IgD-negative memory B cell (primary cell): ENCODE measurements around the gene SIK2. TPM values are rescaled to one million over a fixed set of nuclear protein-coding genes. Genes with fewer than 3 reads are reported as not detected.

Experiments used
- H3K27ac Mint-ChIP-seq, 3 donors: one replicate each; pipeline ENCODE4 v1.8.0; 2020 to 2022; ENCODE audit warnings: mild to moderate bottlenecking in 3 of 3, mixed read lengths in 3 of 3, moderate library complexity in 1 of 3
- H3K27me3 Mint-ChIP-seq: one replicate; pipeline ENCODE4 v1.8.0; 2021; ENCODE audit warnings: mixed read lengths
- H3K36me3 Mint-ChIP-seq: one replicate; pipeline ENCODE4 v1.8.0; 2020; ENCODE audit warnings: mild to moderate bottlenecking, mixed read lengths
- H3K4me1 Mint-ChIP-seq, 3 donors: one replicate each; pipeline ENCODE4 v1.8.0; 2020 to 2022; ENCODE audit warnings: mixed read lengths in 3 of 3, mild to moderate bottlenecking in 1 of 3
- H3K4me3 Mint-ChIP-seq, 4 donors: one replicate each; pipeline ENCODE4 v1.8.0; 2020 to 2022; ENCODE audit warnings: mild to moderate bottlenecking in 4 of 4, mixed read lengths in 4 of 4, moderate library complexity in 3 of 4
- H3K9me3 Mint-ChIP-seq, 3 donors: one replicate each; pipeline ENCODE4 v1.8.0; 2020 to 2021; ENCODE audit warnings: mixed read lengths in 3 of 3, mild to moderate bottlenecking in 1 of 3
- polyA plus RNA-seq: library from polyadenylated mRNA; unstranded; fragments of 300-500 nt; fragmentation: Illumina TruSeq; gene quantifications from one replicate; pipeline ENCODE4 v1.2.3, GENCODE V29; 2021

The SIK2 gene
- polyA plus RNA-seq, 1 donor from 2014 or later = 0.41 TPM

GRCh38 chr11:111598148-111598547, 4.1 kb upstream of the SIK2 start:
- Mint-ChIP-seq H3K36me3 (no peaks in the 10 kb centered on the region), H3K9me3 (no peaks in the 10 kb centered on the region), H3K4me1 (peaks cover 6 to 12% (median 11%) of the 10 kb centered on the region in 3 donors), H3K27me3 (no peaks in the 10 kb centered on the region), H3K4me3 (peak overlapping the region in 1 of 4 donors; percentile 25), H3K27ac (peak overlapping the region in 1 of 3 donors; percentile 85)

- Mint-ChIP-seq H3K27me3 (no peaks in the 10 kb centered on the region), H3K9me3 (no peaks in the 10 kb centered on the region), H3K36me3 (no peaks in the 10 kb centered on the region), H3K4me1 (peaks cover 8 to 16% (median 15%) of the 10 kb centered on the region in 3 donors), H3K4me3 (peak overlapping the region in 1 of 4 donors; percentile 19), H3K27ac (no peak overlapping the region)
Measured at GRCh38 chr11:111598559-111598958, 3.7 kb upstream of the SIK2 start.

GRCh38 chr11:111601636-111601978, 642 bp upstream of the SIK2 start:
- Mint-ChIP-seq H3K9me3 (no peaks in the 10 kb centered on the region), H3K4me3 (peak overlapping the region; percentile 88 to 98 (median 94)), H3K4me1 (peaks cover 13 to 20% (median 19%) of the 10 kb centered on the region in 3 donors), H3K27me3 (no peaks in the 10 kb centered on the region), H3K36me3 (no peaks in the 10 kb centered on the region), H3K27ac (peak overlapping the region; percentile 74 to 98 (median 93))

- peak overlapping the region; percentile 73 to 90 (median 89) for H3K27ac Mint-ChIP-seq
- peaks cover 13 to 20% (median 19%) of the 10 kb centered on the region in 3 donors for H3K4me1 Mint-ChIP-seq
- H3K4me3 Mint-ChIP-seq = peak overlapping the region; percentile 88 to 96 (median 93)
- H3K9me3 Mint-ChIP-seq = no peaks in the 10 kb centered on the region
- H3K36me3 Mint-ChIP-seq = no peaks in the 10 kb centered on the region
- H3K27me3 Mint-ChIP-seq = no peaks in the 10 kb centered on the region
Measured at GRCh38 chr11:111602865-111603610, 789 bp downstream of the SIK2 start.

- Mint-ChIP-seq H3K9me3 (no peaks in the 10 kb centered on the region), H3K4me3 (peak overlapping the region; percentile 79 to 96 (median 93)), H3K27ac (peak overlapping the region; percentile 69 to 90 (median 89)), H3K27me3 (no peaks in the 10 kb centered on the region), H3K4me1 (peaks cover 13 to 20% (median 19%) of the 10 kb centered on the region in 3 donors), H3K36me3 (no peaks in the 10 kb centered on the region)
Measured at GRCh38 chr11:111603611-111604130, 1.4 kb downstream of the SIK2 start.

- H3K36me3 Mint-ChIP-seq = no peaks in the 10 kb centered on the region
- peak overlapping the region; percentile 9 to 96 (median 56) for H3K4me3 Mint-ChIP-seq
- H3K27ac Mint-ChIP-seq = peak overlapping the region; percentile 29 to 80 (median 69)
- peaks cover 13 to 20% (median 19%) of the 10 kb centered on the region in 3 donors for H3K4me1 Mint-ChIP-seq
- no peaks in the 10 kb centered on the region for H3K27me3 Mint-ChIP-seq
- H3K9me3 Mint-ChIP-seq = no peaks in the 10 kb centered on the region
Measured at GRCh38 chr11:111604392-111605009, 2.3 kb downstream of the SIK2 start.

- H3K9me3 Mint-ChIP-seq = no peaks in the 10 kb centered on the region
- H3K27me3 Mint-ChIP-seq = no peaks in the 10 kb centered on the region
- no peaks in the 10 kb centered on the region for H3K36me3 Mint-ChIP-seq
- H3K4me1 Mint-ChIP-seq = peaks cover 13 to 20% (median 19%) of the 10 kb centered on the region in 3 donors
- H3K27ac Mint-ChIP-seq = no peak overlapping the region
- no peak overlapping the region for H3K4me3 Mint-ChIP-seq
Measured at GRCh38 chr11:111605681-111606080, 3.4 kb downstream of the SIK2 start.

GRCh38 chr11:111606986-111607385, 4.7 kb downstream of the SIK2 start:
- no peaks in the 10 kb centered on the region for H3K36me3 Mint-ChIP-seq
- peaks cover 13 to 22% (median 18%) of the 10 kb centered on the region in 3 donors for H3K4me1 Mint-ChIP-seq

GRCh38 chr11:111607751-111608150, 5.5 kb downstream of the SIK2 start:
- Mint-ChIP-seq H3K9me3 (no peaks in the 10 kb centered on the region), H3K4me1 (peaks cover 13 to 23% (median 18%) of the 10 kb centered on the region in 3 donors), H3K27me3 (no peaks in the 10 kb centered on the region), H3K27ac (no peak overlapping the region), H3K4me3 (no peak overlapping the region), H3K36me3 (no peaks in the 10 kb centered on the region)

More at GRCh38 chr11:111606986-111607385, 4.7 kb downstream of the SIK2 start:
- Mint-ChIP-seq H3K27me3 (no peaks in the 10 kb centered on the region), H3K27ac (no peak overlapping the region), H3K4me3 (no peak overlapping the region), H3K9me3 (no peaks in the 10 kb centered on the region)

- H3K27me3 Mint-ChIP-seq = no peaks in the 10 kb centered on the region
- no peaks in the 10 kb centered on the region for H3K36me3 Mint-ChIP-seq
- no peak overlapping the region for H3K27ac Mint-ChIP-seq
- no peaks in the 10 kb centered on the region for H3K9me3 Mint-ChIP-seq
- H3K4me1 Mint-ChIP-seq = peaks cover 0 to 8% (median 0%) of the 10 kb centered on the region in 3 donors
- H3K4me3 Mint-ChIP-seq = no peak overlapping the region
Measured at GRCh38 chr11:111612224-111612623, 10.0 kb downstream of the SIK2 start.

GRCh38 chr11:111617286-111617685, 15.0 kb downstream of the SIK2 start:
- H3K27ac Mint-ChIP-seq = no peak overlapping the region
- no peak overlapping the region for H3K4me3 Mint-ChIP-seq
- no peaks in the 10 kb centered on the region for H3K27me3 Mint-ChIP-seq
- no peaks in the 10 kb centered on the region for H3K9me3 Mint-ChIP-seq
- H3K4me1 Mint-ChIP-seq = no peaks in the 10 kb centered on the region
- H3K36me3 Mint-ChIP-seq = peaks cover 2% of the 10 kb centered on the region

- Mint-ChIP-seq H3K9me3 (no peaks in the 10 kb centered on the region), H3K4me3 (no peak overlapping the region), H3K27ac (no peak overlapping the region), H3K36me3 (peaks cover 19% of the 10 kb centered on the region), H3K4me1 (peaks cover 0 to 6% (median 0%) of the 10 kb centered on the region in 3 donors), H3K27me3 (no peaks in the 10 kb centered on the region)
Measured at GRCh38 chr11:111620518-111620917, 18.3 kb downstream of the SIK2 start.

- Mint-ChIP-seq H3K27ac (no peak overlapping the region), H3K4me3 (no peak overlapping the region), H3K9me3 (no peaks in the 10 kb centered on the region), H3K4me1 (peaks cover 0 to 6% (median 0%) of the 10 kb centered on the region in 3 donors), H3K27me3 (no peaks in the 10 kb centered on the region), H3K36me3 (peaks cover 20% of the 10 kb centered on the region)
Measured at GRCh38 chr11:111623527-111624030, 21.3 kb downstream of the SIK2 start.

- H3K9me3 Mint-ChIP-seq = no peaks in the 10 kb centered on the region
- peaks cover 23% of the 10 kb centered on the region for H3K36me3 Mint-ChIP-seq
- no peaks in the 10 kb centered on the region for H3K27me3 Mint-ChIP-seq
- H3K4me3 Mint-ChIP-seq = no peak overlapping the region
- no peak overlapping the region for H3K27ac Mint-ChIP-seq
- H3K4me1 Mint-ChIP-seq = peaks cover 0 to 6% (median 0%) of the 10 kb centered on the region in 3 donors
Measured at GRCh38 chr11:111624608-111625007, 22.4 kb downstream of the SIK2 start.

- H3K4me3 Mint-ChIP-seq = no peak overlapping the region
- no peaks in the 10 kb centered on the region for H3K27me3 Mint-ChIP-seq
- peaks cover 22% of the 10 kb centered on the region for H3K36me3 Mint-ChIP-seq
- no peaks in the 10 kb centered on the region for H3K9me3 Mint-ChIP-seq
- no peak overlapping the region for H3K27ac Mint-ChIP-seq
- H3K4me1 Mint-ChIP-seq = peaks cover 0 to 5% (median 0%) of the 10 kb centered on the region in 3 donors
Measured at GRCh38 chr11:111627591-111627990, 25.3 kb downstream of the SIK2 start.
